Activated gamma-delta T cell (primary cell): ENCODE data around the gene ULK1.

Experiments used
- DNase-seq: peaks from one replicate; lab custom pipeline; 2025; lab: John Stamatoyannopoulos, UW

Gene ULK1

GRCh38 chr12:131908092-131909080 is 14.0 kb downstream of the ULK1 start:
- DNase-seq, result no peak

- no peak for DNase-seq
These were observed 14.8 kb downstream of the ULK1 start for GRCh38 chr12:131909081-131909751.

GRCh38 chr12:131909752-131910219 is 15.4 kb downstream of the ULK1 start:
- no peak for DNase-seq

- DNase-seq, result no peak
These were observed 16.0 kb downstream of the ULK1 start for GRCh38 chr12:131910302-131911027.

GRCh38 chr12:131911028-131911650 is 16.7 kb downstream of the ULK1 start:
- no peak for DNase-seq

GRCh38 chr12:131911851-131912477 is 17.5 kb downstream of the ULK1 start:
- no peak for DNase-seq

- DNase-seq, result no peak
These were observed 18.3 kb downstream of the ULK1 start for GRCh38 chr12:131912518-131913274.

- DNase-seq, result no peak
These were observed 19.2 kb downstream of the ULK1 start for GRCh38 chr12:131913666-131914065.

- DNase-seq, result no peak
These were observed 19.8 kb downstream of the ULK1 start for GRCh38 chr12:131914179-131914702.

- no peak for DNase-seq
These were observed 20.7 kb downstream of the ULK1 start for GRCh38 chr12:131915000-131915689.

- no peak for DNase-seq
These were observed 21.4 kb downstream of the ULK1 start for GRCh38 chr12:131915823-131916222.

GRCh38 chr12:131916306-131917138 is 22.1 kb downstream of the ULK1 start:
- no peak for DNase-seq

- DNase-seq, result no peak
These were observed 22.8 kb downstream of the ULK1 start for GRCh38 chr12:131917139-131917710.

GRCh38 chr12:131917711-131918306 is 23.4 kb downstream of the ULK1 start:
- DNase-seq, result no peak

GRCh38 chr12:131918311-131919050 is 24.1 kb downstream of the ULK1 start:
- DNase-seq, result no peak

GRCh38 chr12:131919051-131919347 is 24.6 kb downstream of the ULK1 start:
- no peak for DNase-seq

- DNase-seq, result no peak
These were observed 25.1 kb downstream of the ULK1 start for GRCh38 chr12:131919366-131920156.
